HG02852 (cell line): ENCODE measurements around the gene TENM4.
A peak's percentile ranks its signal among the peaks of the same experiment; 100 is the strongest.

Experiments
- ATAC-seq: cut with Tn5 transposase; IDR thresholded peaks from one replicate; pipeline ENCODE4 v1.9.1; 2021; ENCODE audit warnings: mild to moderate bottlenecking, moderate library complexity; ENCODE audit not compliant: unreplicated experiment

Gene TENM4

GRCh38 chr11:78657968-78658839, 782.6 kb downstream of the TENM4 start:
- no peak for ATAC-seq

DNA sequence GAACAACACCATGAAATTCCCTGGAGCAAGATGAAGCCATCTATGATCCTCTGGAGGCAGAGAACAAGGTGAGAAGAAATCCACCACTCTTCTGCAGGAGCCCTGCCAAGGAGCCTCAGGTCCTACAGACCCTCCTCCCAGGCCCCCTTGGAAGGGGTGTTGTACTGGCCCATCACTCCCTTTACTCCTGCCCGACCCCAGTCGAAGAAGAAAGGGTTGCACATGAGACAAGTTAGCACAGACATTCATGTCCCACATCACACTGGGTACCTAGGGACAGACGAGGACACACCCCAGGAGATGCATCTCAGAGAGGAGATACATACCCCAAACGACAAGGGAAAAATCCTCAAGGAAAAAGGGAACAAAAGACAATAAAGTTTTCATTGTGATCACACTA, 783.4 kb downstream of the TENM4 start:
- no peak for ATAC-seq

DNA sequence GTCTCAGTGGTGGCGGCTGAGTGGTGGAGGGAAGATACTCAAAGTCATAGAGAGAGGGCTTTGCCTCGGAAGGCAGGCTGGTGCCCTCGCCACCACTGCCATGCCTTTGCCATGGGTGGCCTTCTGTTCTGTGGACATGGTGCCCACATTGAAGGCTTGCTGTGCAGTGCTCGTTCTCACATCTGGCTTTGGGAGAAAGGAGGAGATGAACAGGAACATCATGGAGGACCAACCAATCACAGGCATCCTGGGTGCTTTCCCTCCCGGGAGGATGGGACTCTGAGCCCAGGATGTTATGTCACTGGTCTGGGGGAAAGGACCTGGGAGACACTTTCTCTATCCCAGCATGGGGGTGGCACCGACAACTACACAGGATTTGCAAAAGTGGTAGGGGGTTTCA, 783.8 kb downstream of the TENM4 start:
- no peak for ATAC-seq

- no peak for ATAC-seq
These were observed 784.5 kb downstream of the TENM4 start for GRCh38 chr11:78656327-78656726.

DNA sequence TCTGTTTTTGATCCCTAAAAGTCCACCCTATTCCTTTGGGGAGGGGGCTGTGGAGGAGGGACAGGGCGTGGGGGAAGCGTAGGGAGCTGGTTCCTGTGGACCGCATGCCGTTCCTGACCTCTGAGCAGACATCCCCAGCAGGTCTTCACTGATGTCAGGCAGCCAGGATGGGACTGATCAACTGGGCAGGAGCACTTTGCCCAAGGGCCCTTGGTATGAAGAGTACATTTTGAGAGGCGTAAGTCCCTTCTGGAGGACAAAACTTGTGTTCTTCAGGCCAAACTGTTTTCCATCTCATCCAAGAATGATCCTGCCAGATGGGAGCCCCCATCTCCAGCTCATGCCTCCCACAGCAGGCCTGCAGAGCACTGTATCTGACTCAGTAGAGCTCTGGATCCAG, 785.3 kb downstream of the TENM4 start:
- ATAC-seq: no peak

GRCh38 chr11:78654866-78655265, 786.0 kb downstream of the TENM4 start:
- ATAC-seq: no peak

DNA sequence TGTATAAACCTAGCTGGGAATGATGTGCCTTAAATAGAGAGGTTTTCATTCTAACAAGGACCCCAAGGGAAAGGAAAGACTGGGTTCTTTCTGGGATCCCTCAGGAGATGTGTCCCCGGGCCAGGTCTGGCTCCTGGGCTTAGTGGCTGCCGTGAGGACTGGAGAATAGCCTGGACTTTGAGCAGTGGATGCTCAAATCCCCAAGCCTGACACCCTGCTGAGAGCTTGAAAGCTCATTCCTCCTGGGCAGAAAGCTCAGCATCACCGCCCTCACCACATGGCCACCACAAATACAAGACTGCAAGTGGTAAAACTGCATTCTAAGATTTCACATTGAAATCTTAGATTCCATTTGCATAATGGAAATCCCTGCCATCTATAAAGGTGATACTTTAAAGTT, 786.8 kb downstream of the TENM4 start:
- ATAC-seq: no peak

- no peak for ATAC-seq
These were observed 787.4 kb downstream of the TENM4 start for GRCh38 chr11:78653294-78653909.

GRCh38 chr11:78652843-78653239, 788.0 kb downstream of the TENM4 start:
- ATAC-seq: no peak

GRCh38 chr11:78651923-78652842, 788.6 kb downstream of the TENM4 start:
- ATAC-seq: no peak

- ATAC-seq: no peak
These were observed 789.6 kb downstream of the TENM4 start for GRCh38 chr11:78651136-78651775.

GRCh38 chr11:78649361-78650215, 791.2 kb downstream of the TENM4 start:
- no peak for ATAC-seq

- ATAC-seq: no peak
These were observed 792.6 kb downstream of the TENM4 start for GRCh38 chr11:78647986-78648875.

GRCh38 chr11:78647266-78647915, 793.4 kb downstream of the TENM4 start:
- ATAC-seq: no peak

DNA sequence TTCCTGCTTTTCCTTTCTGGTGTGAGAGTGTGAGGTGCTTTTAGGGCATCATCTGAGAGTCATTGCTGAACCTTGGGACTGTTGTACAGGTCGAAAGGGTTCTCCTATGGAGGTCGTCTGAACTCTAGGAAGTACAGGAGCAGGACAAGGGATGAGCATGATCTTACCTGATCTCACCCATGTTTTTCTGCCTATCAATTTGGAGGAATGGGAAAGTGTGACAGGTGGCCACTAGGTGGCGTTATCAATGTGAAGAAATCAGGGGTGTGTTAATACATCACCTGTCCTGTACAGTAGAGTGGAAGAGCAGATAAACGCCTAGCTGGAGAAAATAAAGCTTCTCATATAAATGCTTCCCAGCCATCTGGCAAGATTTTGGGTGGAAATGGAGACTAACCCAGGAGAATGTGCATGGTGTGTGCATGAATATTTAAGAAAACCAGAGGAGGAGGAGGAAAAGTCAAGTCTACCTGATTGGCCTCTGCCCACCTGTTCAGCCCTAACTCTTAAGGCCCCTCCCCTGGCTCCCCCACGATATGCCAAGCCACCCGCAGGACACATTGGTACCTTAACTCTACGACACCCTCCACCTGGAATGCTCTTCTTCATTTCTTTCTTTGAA, 794.2 kb downstream of the TENM4 start:
- peak; percentile 55 for ATAC-seq

DNA sequence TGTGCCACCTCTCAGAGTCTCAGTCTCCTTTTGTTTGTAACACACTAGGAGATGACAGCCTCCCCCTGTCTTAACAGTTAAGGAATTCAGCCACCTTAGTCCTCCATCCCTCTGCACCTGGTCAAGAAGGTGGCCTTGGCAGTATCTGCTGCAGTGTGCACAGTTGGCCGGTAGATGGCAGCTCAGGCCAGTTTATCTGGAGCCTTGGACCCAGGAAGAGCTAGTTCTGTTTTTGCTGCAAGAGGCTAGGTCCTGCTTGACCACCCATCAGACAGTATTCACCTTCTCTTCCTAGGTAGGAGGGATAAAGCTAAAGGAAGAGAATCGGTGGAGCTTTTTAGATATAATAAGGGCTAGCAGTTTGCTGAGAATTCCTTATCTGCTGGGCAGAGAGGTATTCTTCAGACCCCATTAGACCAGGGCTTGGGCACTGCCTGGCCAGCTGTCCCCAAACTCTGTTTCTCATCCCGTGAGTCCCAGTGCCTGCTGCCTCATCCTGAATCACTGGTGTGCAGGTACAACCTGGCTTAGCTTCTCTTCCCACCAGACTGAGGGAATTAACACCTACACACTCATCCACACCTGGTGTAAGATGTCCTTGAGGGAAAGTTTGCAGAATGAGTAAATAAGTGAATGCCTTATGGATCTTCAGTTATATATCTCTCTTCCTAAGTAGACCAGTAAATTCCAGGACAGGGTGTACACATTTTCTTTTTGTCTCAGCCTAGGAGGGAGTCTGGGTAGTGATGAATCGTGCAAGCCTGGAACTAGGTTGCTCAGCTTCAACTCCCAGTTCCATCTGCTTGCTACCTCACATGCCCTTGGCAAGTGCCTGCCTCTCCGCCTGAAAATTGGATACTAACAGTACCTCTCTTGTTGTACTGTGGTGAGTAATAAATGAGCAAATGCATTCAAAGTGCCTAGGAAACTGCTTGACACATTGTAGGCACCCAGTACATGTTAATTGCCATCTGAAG, 795.3 kb downstream of the TENM4 start:
- peak; percentile 84 for ATAC-seq

GRCh38 chr11:78643676-78644056, 797.2 kb downstream of the TENM4 start:
- no peak for ATAC-seq
